Mesodermal cell (in vitro differentiated cells): ENCODE measurements around the gene PPOX.
A peak's percentile ranks its signal among the peaks of the same experiment; 100 is the strongest.

Experiments used
- H3K27ac ChIP-seq: 2 replicates; pipeline ENCODE4 v1.7.0; 2013; ENCODE audit warnings: mild to moderate bottlenecking, low read depth, low read length, moderate library complexity; ENCODE audit not compliant: severe bottlenecking
- H3K36me3 ChIP-seq: 2 replicates; pipeline ENCODE4 v1.7.1; 2013; ENCODE audit warnings: mild to moderate bottlenecking, low read length, moderate library complexity; ENCODE audit not compliant: control insufficient read depth, insufficient read depth
- H3K4me1 ChIP-seq: one replicate; pipeline ENCODE4 v1.7.1; 2013; ENCODE audit warnings: mild to moderate bottlenecking, low read length; ENCODE audit not compliant: insufficient read depth, control insufficient read depth, poor library complexity, severe bottlenecking
- H3K4me3 ChIP-seq: 2 replicates; pipeline ENCODE4 v1.7.0; 2013; ENCODE audit warnings: low read length, control low read depth, mild to moderate bottlenecking; ENCODE audit not compliant: insufficient read depth, poor library complexity, severe bottlenecking; ENCODE audit errors: extremely low read depth
- H3K9me3 ChIP-seq: 2 replicates; pipeline ENCODE4 v1.7.1; 2013; ENCODE audit warnings: mild to moderate bottlenecking, low read length, moderate library complexity; ENCODE audit not compliant: control insufficient read depth
- whole genome bisulfite sequencing, 2 experiments: methylation state at CpG; one replicate each; pipeline ENCODE4 v1.1.5; 2013; ENCODE audit warnings: missing lambda C conversion rate in 2 of 2; ENCODE audit not compliant: insufficient coverage in 2 of 2; 5-methylcytosine and 5-hydroxymethylcytosine counted together

The PPOX gene

GRCh38 chr1:161157867-161158266 lies 8.4 kb upstream of the PPOX start:
- no peaks in the 10 kb centered on the region for H3K9me3 ChIP-seq
- peaks cover 4% of the 10 kb centered on the region for H3K4me1 ChIP-seq
- H3K36me3 ChIP-seq, result peaks cover 47% of the 10 kb centered on the region
- H3K27ac ChIP-seq, result no peak overlapping the region
- whole genome bisulfite sequencing, 2 experiments, result 100% methylated on average over 1 of the region's 1 CpG
- no peak overlapping the region for H3K4me3 ChIP-seq

GRCh38 chr1:161158316-161159010 lies 7.8 kb upstream of the PPOX start:
- Histone ChIP-seq H3K4me1 (peaks cover 4% of the 10 kb centered on the region), H3K36me3 (peaks cover 53% of the 10 kb centered on the region), H3K27ac (peak overlapping the region; percentile 68), H3K4me3 (peak overlapping the region; percentile 82), H3K9me3 (no peaks in the 10 kb centered on the region)
- WGBS, 2 experiments, result 82 to 96% methylated on average over 3 to 7 of the region's 9 CpGs

- Histone ChIP-seq H3K27ac (peak within 1 kb of the TSS; percentile 68), H3K9me3 (no peaks in the 10 kb centered on the region), H3K36me3 (peaks cover 62% of the 10 kb centered on the region), H3K4me1 (peaks cover 4% of the 10 kb centered on the region), H3K4me3 (peak within 1 kb of the TSS; percentile 82)
- 3 to 5% methylated on average over 45 to 51 of the region's 60 CpGs for WGBS, 2 experiments
These were observed 6.9 kb upstream of the PPOX start, which contains the start of gene USP21 for GRCh38 chr1:161159087-161159912. TSS of gene USP21 (plus strand) at chr1:161159500. CDS start at chr1:161160641, 1,141 bp downstream.

- H3K9me3 ChIP-seq, result no peaks in the 10 kb centered on the region
- peak overlapping the region; percentile 82 for H3K4me3 ChIP-seq
- peaks cover 4% of the 10 kb centered on the region for H3K4me1 ChIP-seq
- no peak overlapping the region for H3K27ac ChIP-seq
- H3K36me3 ChIP-seq, result peaks cover 62% of the 10 kb centered on the region
- WGBS, 2 experiments, result 0 to 20% methylated on average over 1 to 7 of the region's 11 CpGs
These were observed 6.3 kb upstream of the PPOX start for GRCh38 chr1:161159913-161160243.

- Histone ChIP-seq H3K9me3 (no peaks in the 10 kb centered on the region), H3K27ac (no peak overlapping the region), H3K4me3 (peak overlapping the region; percentile 82), H3K4me1 (peaks cover 11% of the 10 kb centered on the region), H3K36me3 (peaks cover 62% of the 10 kb centered on the region)
- 93 to 97% methylated on average over 20 to 22 of the region's 22 CpGs for WGBS, 2 experiments
These were observed 5.5 kb upstream of the PPOX start for GRCh38 chr1:161160671-161161145.

- peaks cover 11% of the 10 kb centered on the region for H3K4me1 ChIP-seq
- peaks cover 59% of the 10 kb centered on the region for H3K36me3 ChIP-seq
- H3K27ac ChIP-seq, result peak overlapping the region; percentile 31
- H3K9me3 ChIP-seq, result no peaks in the 10 kb centered on the region
- no peak overlapping the region for H3K4me3 ChIP-seq
- WGBS, 2 experiments, result 91 to 92% methylated on average over 4 to 5 of the region's 5 CpGs
These were observed 4.6 kb upstream of the PPOX start for GRCh38 chr1:161161652-161162051.

GRCh38 chr1:161162052-161162451 lies 4.2 kb upstream of the PPOX start:
- peaks cover 55% of the 10 kb centered on the region for H3K36me3 ChIP-seq
- H3K4me3 ChIP-seq, result no peak overlapping the region
- peak overlapping the region; percentile 31 for H3K27ac ChIP-seq
- H3K4me1 ChIP-seq, result peaks cover 11% of the 10 kb centered on the region
- WGBS, 2 experiments, result 88 to 90% methylated on average over 4 to 5 of the region's 7 CpGs
- no peaks in the 10 kb centered on the region for H3K9me3 ChIP-seq

GRCh38 chr1:161162806-161163205 lies 3.4 kb upstream of the PPOX start:
- peaks cover 48% of the 10 kb centered on the region for H3K36me3 ChIP-seq

GRCh38 chr1:161163793-161164192 lies 2.4 kb upstream of the PPOX start:
- Histone ChIP-seq H3K4me3 (no peak overlapping the region), H3K36me3 (peaks cover 42% of the 10 kb centered on the region), H3K9me3 (no peaks in the 10 kb centered on the region), H3K27ac (no peak overlapping the region), H3K4me1 (peaks cover 11% of the 10 kb centered on the region)
- WGBS, 2 experiments, result 60 to 98% methylated on average over 1 to 5 of the region's 5 CpGs

More at GRCh38 chr1:161162806-161163205, 3.4 kb upstream of the PPOX start:
- Histone ChIP-seq H3K4me3 (no peak overlapping the region), H3K9me3 (no peaks in the 10 kb centered on the region), H3K4me1 (peaks cover 11% of the 10 kb centered on the region), H3K27ac (no peak overlapping the region)
- WGBS, 2 experiments, result 100% methylated on average over 6 to 8 of the region's 10 CpGs

- H3K4me1 ChIP-seq, result peaks cover 10% of the 10 kb centered on the region
- peaks cover 50% of the 10 kb centered on the region for H3K36me3 ChIP-seq
- no peaks in the 10 kb centered on the region for H3K9me3 ChIP-seq
- peak overlapping the region; percentile 96 for H3K27ac ChIP-seq
- WGBS, 2 experiments, result 96% methylated on average over 8 to 10 of the region's 14 CpGs
- peak overlapping the region; percentile 87 for H3K4me3 ChIP-seq
These were observed 1.2 kb upstream of the PPOX start for GRCh38 chr1:161164901-161165610.
